Retinal pigment epithelial cell (primary cell): ENCODE data around the gene NCS1.

ENCODE experiments used
- DNase-seq: peaks from one replicate; pipeline ENCODE4 v3.0.0-alpha.2; 2010; ENCODE audit warnings: low read depth
- H3K4me3 ChIP-seq: 2 replicates; pipeline ENCODE4 v1.5.1; 2011; ENCODE audit warnings: mild to moderate bottlenecking, low read length, control low read depth, moderate library complexity
- TF ChIP-seq, protein P1 (sequence below): conservative IDR thresholded peaks from 2 replicates; pipeline ENCODE4 v1.5.1; 2011; ENCODE audit warnings: low read depth, low read length, control low read depth, inconsistent platforms

NCS1 gene

DNA sequence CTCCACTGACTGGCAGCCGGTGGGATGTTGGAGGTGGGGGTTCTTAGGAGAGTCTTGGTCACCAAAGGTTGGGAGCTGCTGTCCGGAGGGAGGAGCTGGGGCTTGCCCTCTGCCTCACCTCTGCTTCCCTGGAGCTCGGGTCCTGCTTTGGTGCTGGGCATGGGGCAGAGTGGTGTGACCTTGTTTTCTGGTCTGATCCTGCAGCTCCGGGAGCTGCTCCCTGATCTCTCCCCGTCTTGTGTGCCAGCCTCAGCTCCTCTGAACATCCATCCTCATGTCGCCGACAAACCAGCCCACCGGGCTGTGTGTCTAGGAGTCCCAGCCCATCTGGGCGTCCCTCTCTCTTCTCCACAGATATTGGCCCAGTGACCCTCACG is 112.0 kb downstream of the NCS1 start:
- H3K4me3 ChIP-seq, result no peak overlapping the region
- DNase-seq, result no peak
- TF ChIP-seq, protein P1, sequence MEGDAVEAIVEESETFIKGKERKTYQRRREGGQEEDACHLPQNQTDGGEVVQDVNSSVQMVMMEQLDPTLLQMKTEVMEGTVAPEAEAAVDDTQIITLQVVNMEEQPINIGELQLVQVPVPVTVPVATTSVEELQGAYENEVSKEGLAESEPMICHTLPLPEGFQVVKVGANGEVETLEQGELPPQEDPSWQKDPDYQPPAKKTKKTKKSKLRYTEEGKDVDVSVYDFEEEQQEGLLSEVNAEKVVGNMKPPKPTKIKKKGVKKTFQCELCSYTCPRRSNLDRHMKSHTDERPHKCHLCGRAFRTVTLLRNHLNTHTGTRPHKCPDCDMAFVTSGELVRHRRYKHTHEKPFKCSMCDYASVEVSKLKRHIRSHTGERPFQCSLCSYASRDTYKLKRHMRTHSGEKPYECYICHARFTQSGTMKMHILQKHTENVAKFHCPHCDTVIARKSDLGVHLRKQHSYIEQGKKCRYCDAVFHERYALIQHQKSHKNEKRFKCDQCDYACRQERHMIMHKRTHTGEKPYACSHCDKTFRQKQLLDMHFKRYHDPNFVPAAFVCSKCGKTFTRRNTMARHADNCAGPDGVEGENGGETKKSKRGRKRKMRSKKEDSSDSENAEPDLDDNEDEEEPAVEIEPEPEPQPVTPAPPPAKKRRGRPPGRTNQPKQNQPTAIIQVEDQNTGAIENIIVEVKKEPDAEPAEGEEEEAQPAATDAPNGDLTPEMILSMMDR, result no peak

- TF ChIP-seq, protein P1, result no peak
- DNase-seq, result no peak
- no peak overlapping the region for H3K4me3 ChIP-seq
Observed at GRCh38 chr9:130284690-130285089, 112.5 kb downstream of the NCS1 start.

GRCh38 chr9:130285271-130285670 is 113.1 kb downstream of the NCS1 start:
- H3K4me3 ChIP-seq, result no peak overlapping the region
- TF ChIP-seq, protein P1, result no peak
- DNase-seq, result no peak

DNA sequence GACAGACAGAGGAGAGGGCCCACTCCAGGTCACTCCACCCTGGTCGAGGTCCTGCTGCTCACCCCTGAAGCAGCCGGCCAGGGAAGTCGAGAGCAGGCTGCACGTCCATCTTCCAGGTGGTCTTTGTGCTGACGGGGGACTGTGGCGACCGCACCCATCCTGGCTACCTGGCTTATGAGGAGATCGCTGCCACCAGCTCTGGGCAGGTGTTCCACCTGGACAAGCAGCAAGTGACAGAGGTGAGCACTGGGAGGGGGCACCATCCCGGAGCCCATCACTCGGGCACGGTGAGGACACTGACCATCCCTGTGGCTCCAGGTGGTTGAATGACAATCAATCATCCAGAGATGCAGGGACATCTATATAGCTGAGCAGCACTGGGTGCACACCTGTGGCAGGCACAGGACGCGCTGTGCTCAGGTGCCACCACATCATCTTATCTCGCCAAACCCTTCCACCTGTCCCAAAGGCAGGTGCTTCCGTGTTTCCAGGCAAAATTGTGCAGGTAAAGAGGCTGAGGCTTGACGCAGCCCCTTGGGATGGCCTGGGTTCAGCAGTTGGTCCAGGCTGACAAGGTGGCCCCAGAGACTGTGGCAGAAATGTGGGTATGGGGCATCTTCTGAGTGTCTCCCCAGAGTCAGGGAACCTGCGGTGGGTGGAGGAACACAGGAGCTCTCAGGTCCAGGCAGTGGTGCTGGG is 114.0 kb downstream of the NCS1 start:
- DNase-seq, result no peak
- H3K4me3 ChIP-seq, result no peak overlapping the region
- TF ChIP-seq, protein P1, result no peak
